Keratinocyte (primary cell): Measurements from ENCODE around the gene TMEM247. TPM values are rescaled to one million over a fixed set of nuclear protein-coding genes. Genes with fewer than 3 reads are reported as not detected.

Experiments
- DNase-seq: peaks from one replicate; pipeline ENCODE4 v3.0.0-alpha.2; 2011; ENCODE audit warnings: low read depth, missing footprints, low spot score
- FAIRE-seq: peaks from 2 replicates; lab custom pipeline; 2011; peaks lifted over from hg19 to GRCh38; lab: Jason Lieb, UNC
- H2AFZ ChIP-seq: 2 replicates; pipeline ENCODE4 v1.6.0; 2012; ENCODE audit warnings: low read length, control low read depth, inconsistent platforms; ENCODE audit not compliant: control insufficient read depth
- H3K27ac ChIP-seq: 2 replicates; pipeline ENCODE4 v1.5.1; 2011; ENCODE audit warnings: low read length; ENCODE audit not compliant: control insufficient read depth, insufficient read depth
- H3K27me3 ChIP-seq: 3 replicates; pipeline ENCODE4 v1.6.0; 2011; ENCODE audit warnings: low read length; ENCODE audit not compliant: control insufficient read depth, insufficient read depth; ENCODE audit errors: extremely low read depth
- H3K36me3 ChIP-seq, 2 experiments: 2 replicates in 1 of 2; 3 replicates in 1 of 2; pipeline ENCODE4 v1.5.1; 2011; ENCODE audit warnings: low read length in 2 of 2, mild to moderate bottlenecking in 1 of 2; ENCODE audit not compliant: control insufficient read depth in 2 of 2, insufficient read depth in 2 of 2; ENCODE audit errors: extremely low read depth in 1 of 2
- H3K4me1 ChIP-seq: 3 replicates; pipeline ENCODE4 v1.5.1; 2011; ENCODE audit warnings: low read length; ENCODE audit not compliant: control insufficient read depth, insufficient read depth; ENCODE audit errors: extremely low read depth
- H3K4me2 ChIP-seq: 3 replicates; pipeline ENCODE4 v1.6.0; 2011; ENCODE audit warnings: low read depth, low read length; ENCODE audit not compliant: control insufficient read depth, insufficient read depth; ENCODE audit errors: extremely low read depth
- H3K4me3 ChIP-seq, 3 experiments: fragments of 200-600 bp in 1 of 3; sonication (generic) in 1 of 3; 2 replicates in 2 of 3; 3 replicates in 1 of 3; pipeline ENCODE4 v1.5.1; 2011 to 2016; ENCODE audit warnings: low read length in 3 of 3, mild to moderate bottlenecking in 3 of 3, control low read depth in 2 of 3, inconsistent platforms in 1 of 3, low read depth in 1 of 3, mixed read lengths in 1 of 3, mixed run types in 1 of 3, moderate library complexity in 1 of 3; ENCODE audit not compliant: control insufficient read depth in 2 of 3, insufficient read depth in 2 of 3; ENCODE audit errors: extremely low read depth in 1 of 3
- H3K79me2 ChIP-seq: 2 replicates; pipeline ENCODE4 v1.6.0; 2012; ENCODE audit warnings: low read length; ENCODE audit not compliant: control insufficient read depth, insufficient read depth
- H3K9ac ChIP-seq: 3 replicates; pipeline ENCODE4 v1.6.0; 2011; ENCODE audit warnings: low read length; ENCODE audit not compliant: control insufficient read depth, insufficient read depth; ENCODE audit errors: extremely low read depth
- H3K9me1 ChIP-seq: 3 replicates; pipeline ENCODE4 v1.6.0; 2011; ENCODE audit warnings: low read length; ENCODE audit not compliant: control insufficient read depth, insufficient read depth; ENCODE audit errors: extremely low read depth
- H3K9me3 ChIP-seq: 2 replicates; pipeline ENCODE4 v1.5.1; 2012; ENCODE audit warnings: low read depth, low read length; ENCODE audit not compliant: control insufficient read depth
- H4K20me1 ChIP-seq: 3 replicates; pipeline ENCODE4 v1.6.0; 2011; ENCODE audit warnings: low read length; ENCODE audit not compliant: control insufficient read depth, insufficient read depth; ENCODE audit errors: extremely low read depth
- EZH2 ChIP-seq: IDR thresholded peaks from one replicate; pipeline ENCODE4 v1.6.1; 2012; ENCODE audit warnings: inconsistent platforms, mild to moderate bottlenecking, low read length, moderate library complexity
- dilution Hi-C: fragments of 300-500 bp; cut with MboI; formaldehyde crosslinking; loops from one replicate; pipeline ENCODE4 v1.7.0; 2020; ENCODE audit warnings: low sequenced_read_pairs; ENCODE audit not compliant: extremely low pct_ligation_motif_present
- polyA plus RNA-seq, 5 experiments: library from polyadenylated mRNA; depleted of rRNA in 3 of 5; stranded (reverse) in 3 of 5; stranded (forward) in 1 of 5; unstranded in 1 of 5; fragments of >200 nt; gene quantifications; 1 replicate in 1 of 5; 2 replicates in 3 of 5; 3 replicates in 1 of 5; pipeline versions ENCODE4 v1.2.1 to v1.2.3, GENCODE V29; 2011 to 2012; ENCODE audit warnings: missing spikeins in 2 of 5, low read depth in 1 of 5, low replicate concordance in 1 of 5
- TF ChIP-seq, protein P1 (sequence below), 3 experiments: IDR thresholded peaks in 1 of 3; conservative IDR thresholded peaks in 1 of 3; optimal IDR thresholded peaks in 1 of 3; 2 replicates in 2 of 3; 3 replicates in 1 of 3; pipeline versions ENCODE3 to v1.5.1; 2011; ENCODE audit warnings: low read length in 3 of 3, mild to moderate bottlenecking in 3 of 3, moderate library complexity in 2 of 3, control low read depth in 1 of 3, inconsistent platforms in 1 of 3; ENCODE audit not compliant: insufficient read depth in 2 of 3; ENCODE audit errors: extremely low read depth in 1 of 3

Gene TMEM247
- polyA plus RNA-seq, 1 donor (not counting 4 experiments of a cell fraction or from before 2014, with no cell fraction given), result not detected

DNA sequence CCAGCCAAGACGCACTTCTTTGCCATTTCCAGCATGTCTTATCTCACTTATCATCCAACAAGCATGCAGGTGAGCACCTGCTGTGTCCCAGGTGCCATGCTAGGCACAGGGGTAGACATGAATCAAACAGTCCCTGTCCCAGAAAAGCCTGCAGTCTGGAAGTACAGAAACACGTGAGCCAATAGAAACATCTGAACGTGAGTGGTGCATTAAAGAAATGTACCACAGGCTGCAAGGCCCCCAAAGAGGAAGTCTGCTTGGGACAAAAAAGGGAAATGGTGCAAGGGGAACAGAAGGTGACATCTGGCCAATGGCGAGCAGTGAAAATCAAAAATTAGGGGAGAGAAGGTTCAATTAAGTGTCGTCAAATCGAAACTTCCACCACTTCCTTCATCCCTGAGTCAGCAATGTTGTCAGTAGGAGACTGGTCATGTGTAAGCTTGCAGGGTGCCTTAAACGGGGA is 17.6 kb upstream of the TMEM247 start:
- no peak overlapping the region for H3K9ac ChIP-seq
- no peak for TF ChIP-seq EZH2
- TF ChIP-seq, protein P1, sequence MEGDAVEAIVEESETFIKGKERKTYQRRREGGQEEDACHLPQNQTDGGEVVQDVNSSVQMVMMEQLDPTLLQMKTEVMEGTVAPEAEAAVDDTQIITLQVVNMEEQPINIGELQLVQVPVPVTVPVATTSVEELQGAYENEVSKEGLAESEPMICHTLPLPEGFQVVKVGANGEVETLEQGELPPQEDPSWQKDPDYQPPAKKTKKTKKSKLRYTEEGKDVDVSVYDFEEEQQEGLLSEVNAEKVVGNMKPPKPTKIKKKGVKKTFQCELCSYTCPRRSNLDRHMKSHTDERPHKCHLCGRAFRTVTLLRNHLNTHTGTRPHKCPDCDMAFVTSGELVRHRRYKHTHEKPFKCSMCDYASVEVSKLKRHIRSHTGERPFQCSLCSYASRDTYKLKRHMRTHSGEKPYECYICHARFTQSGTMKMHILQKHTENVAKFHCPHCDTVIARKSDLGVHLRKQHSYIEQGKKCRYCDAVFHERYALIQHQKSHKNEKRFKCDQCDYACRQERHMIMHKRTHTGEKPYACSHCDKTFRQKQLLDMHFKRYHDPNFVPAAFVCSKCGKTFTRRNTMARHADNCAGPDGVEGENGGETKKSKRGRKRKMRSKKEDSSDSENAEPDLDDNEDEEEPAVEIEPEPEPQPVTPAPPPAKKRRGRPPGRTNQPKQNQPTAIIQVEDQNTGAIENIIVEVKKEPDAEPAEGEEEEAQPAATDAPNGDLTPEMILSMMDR (optimal IDR thresholded peaks at IDR 0.05 in 1 of 3, IDR thresholded peaks at IDR 0.05 in 1 of 3, conservative IDR thresholded peaks at IDR 0.05 in 1 of 3; ENCODE audit: extremely low read depth in 1 of 3, insufficient read depth in 2 of 3, low read length in 3 of 3), result no peak
- no peak overlapping the region for H3K27ac ChIP-seq
- H3K36me3 ChIP-seq, result no peaks in the 10 kb centered on the region
- no peak overlapping the region for H3K4me3 ChIP-seq
- FAIRE-seq, result no peak
- DNase-seq, result no peak
- dilution Hi-C loops, result no loop called here
- H3K9me1 ChIP-seq, result no peaks in the 10 kb centered on the region
- no peak overlapping the region for H3K4me2 ChIP-seq
- H4K20me1 ChIP-seq, result no peaks in the 10 kb centered on the region
- H3K27me3 ChIP-seq, result no peaks in the 10 kb centered on the region
- no peaks in the 10 kb centered on the region for H3K9me3 ChIP-seq
- H3K79me2 ChIP-seq, result no peaks in the 10 kb centered on the region
- H2AFZ ChIP-seq, result no peak overlapping the region
- peaks cover 4% of the 10 kb centered on the region for H3K4me1 ChIP-seq

- TF ChIP-seq EZH2, result no peak
- TF ChIP-seq, protein P1 (optimal IDR thresholded peaks at IDR 0.05 in 1 of 3, IDR thresholded peaks at IDR 0.05 in 1 of 3, conservative IDR thresholded peaks at IDR 0.05 in 1 of 3; ENCODE audit: extremely low read depth in 1 of 3, insufficient read depth in 2 of 3, low read length in 3 of 3), result no peak
- H3K79me2 ChIP-seq, result no peaks in the 10 kb centered on the region
- dilution Hi-C loops, result no loop called here
- H3K9me3 ChIP-seq, result no peaks in the 10 kb centered on the region
- DNase-seq (no peak), FAIRE-seq (no peak)
- peaks cover 4% of the 10 kb centered on the region for H3K4me1 ChIP-seq
- no peak overlapping the region for H3K27ac ChIP-seq
- no peak overlapping the region for H2AFZ ChIP-seq
- H3K4me3 ChIP-seq, result no peak overlapping the region
- H3K36me3 ChIP-seq, result no peaks in the 10 kb centered on the region
- H3K9me1 ChIP-seq, result no peaks in the 10 kb centered on the region
- H4K20me1 ChIP-seq, result no peaks in the 10 kb centered on the region
- no peak overlapping the region for H3K4me2 ChIP-seq
- no peaks in the 10 kb centered on the region for H3K27me3 ChIP-seq
- no peak overlapping the region for H3K9ac ChIP-seq
Measured at GRCh38 chr2:46462936-46463335, 16.4 kb upstream of the TMEM247 start.
